A549 (cell line): Measurements from ENCODE around the gene D2HGDH. TPM values are rescaled to one million over a fixed set of nuclear protein-coding genes. Genes with fewer than 3 reads are reported as not detected.
A peak's percentile ranks its signal among the peaks of the same experiment; 100 is the strongest.

ENCODE experiments used
- ATAC-seq, 2 experiments: fragments of 200-7000 bp in 1 of 2; fragments of >200 bp in 1 of 2; cut with Nextera tagmentation in 1 of 2; cut with Tn5 transposase in 1 of 2; 3 replicates each; pipeline versions ENCODE4 v1.8.0 to v1.9.1; 2018 to 2020; ENCODE audit warnings: mild to moderate bottlenecking in 1 of 2, moderate library complexity in 1 of 2
- CTCF ChIA-PET: fragments of 300-600 bp; sonication (Branson Sonifier 250); formaldehyde crosslinking; extraction: SDS; loops from one replicate; lab custom pipeline; 2021; ENCODE audit warnings: antibody characterized with exemption, inconsistent platforms; lab: Yijun Ruan, JAX
- POLR2A ChIA-PET: fragments of 350-600 bp; formaldehyde crosslinking; extraction: SDS; loops from one replicate; lab custom pipeline; 2021; ENCODE audit warnings: antibody characterized with exemption, inconsistent platforms; lab: Yijun Ruan, JAX
- DNase-seq, 2 experiments: peaks; one replicate each; pipeline versions ENCODE4 v3.0.0 to v3.0.0-alpha.2; 2011 to 2016; ENCODE audit warnings: low read depth in 1 of 2, low spot score in 1 of 2
- FAIRE-seq: peaks from 2 replicates; lab custom pipeline; 2011; peaks lifted over from hg19 to GRCh38; lab: Jason Lieb, UNC
- H3K27ac ChIP-seq, 2 experiments: fragments of >200 bp; sonication (Bioruptor Twin); formaldehyde crosslinking; 3 replicates each; pipeline ENCODE4 v1.5.1; 2016 to 2017
- H3K4me1 ChIP-seq: fragments of >200 bp; sonication (Bioruptor Twin); formaldehyde crosslinking; 3 replicates; pipeline ENCODE4 v1.6.1; 2016
- H3K4me2 ChIP-seq: fragments of >200 bp; sonication (Bioruptor Twin); formaldehyde crosslinking; 3 replicates; pipeline ENCODE4 v1.6.1; 2016
- H3K4me3 ChIP-seq: fragments of >200 bp; sonication (Bioruptor Twin); formaldehyde crosslinking; 3 replicates; pipeline ENCODE4 v1.5.1; 2016
- H3K9me3 ChIP-seq: fragments of >200 bp; sonication (Bioruptor Twin); formaldehyde crosslinking; 3 replicates; pipeline ENCODE4 v1.6.1; 2016
- ATOH8 ChIP-seq: fragments of 250-450 bp; sonication (Bioruptor Pico); IDR thresholded peaks from 2 replicates; pipeline ENCODE4 v1.5.0; 2020; ENCODE audit warnings: low read depth, mild to moderate bottlenecking, moderate library complexity
- CBX8 ChIP-seq: fragments of 200-600 bp; sonication (generic); IDR thresholded peaks from 2 replicates; pipeline ENCODE4 v1.6.1; 2016
- CHD2 ChIP-seq: fragments of 150-350 bp; IDR thresholded peaks from 2 replicates; pipeline ENCODE4 v1.6.1; 2014; ENCODE audit warnings: low read length; ENCODE audit not compliant: partially characterized antibody
- EP300 ChIP-seq, 2 experiments: fragments of >200 bp; sonication (Bioruptor Twin); formaldehyde crosslinking; IDR thresholded peaks; 2 replicates in 1 of 2; 3 replicates in 1 of 2; pipeline ENCODE4 v1.6.1; 2016 to 2017
- FOXS1 ChIP-seq: fragments of 250-450 bp; sonication (Bioruptor Pico); IDR thresholded peaks from 2 replicates; pipeline ENCODE4 v1.5.0; 2020; ENCODE audit warnings: mild to moderate bottlenecking, moderate library complexity
- HDAC2 ChIP-seq: fragments of 200-600 bp; sonication (generic); IDR thresholded peaks from 2 replicates; pipeline ENCODE4 v1.6.1; 2016
- HES2 ChIP-seq: fragments of >200 bp; sonication (Bioruptor Twin); formaldehyde crosslinking; IDR thresholded peaks from 2 replicates; pipeline ENCODE4 v1.6.1; 2016
- HEYL ChIP-seq: fragments of 250-450 bp; sonication (Bioruptor Pico); IDR thresholded peaks from 2 replicates; pipeline ENCODE4 v1.8.0; 2021; ENCODE audit warnings: mild to moderate bottlenecking, moderate library complexity
- HMGXB4 ChIP-seq: fragments of 250-450 bp; sonication (Bioruptor Pico); IDR thresholded peaks from 2 replicates; pipeline ENCODE4 v1.5.0; 2021; ENCODE audit warnings: mild to moderate bottlenecking, moderate library complexity, borderline replicate concordance
- HOXB5 ChIP-seq: fragments of 250-450 bp; sonication (Bioruptor Pico); IDR thresholded peaks from 2 replicates; pipeline ENCODE4 v1.5.0; 2020; ENCODE audit warnings: mild to moderate bottlenecking, moderate library complexity
- JUN ChIP-seq, 2 experiments: fragments of >200 bp; sonication (Bioruptor Twin); formaldehyde crosslinking; IDR thresholded peaks; 2 replicates in 1 of 2; 3 replicates in 1 of 2; pipeline ENCODE4 v1.6.1; 2016 to 2017
- MYC ChIP-seq: IDR thresholded peaks from 2 replicates; pipeline ENCODE4 v1.6.1; 2012; ENCODE audit warnings: mild to moderate bottlenecking, inconsistent platforms, low read length, improper control_type of control experiment, borderline replicate concordance
- NFE2L2 ChIP-seq: fragments of 150-350 bp; conservative IDR thresholded peaks from 2 replicates; pipeline ENCODE4 v1.6.1; 2014; ENCODE audit warnings: low read length
- NR3C1 ChIP-seq: fragments of >200 bp; sonication (Bioruptor Twin); formaldehyde crosslinking; IDR thresholded peaks from 3 replicates; pipeline ENCODE4 v1.6.1; 2017
- RAD21 ChIP-seq, 2 experiments: fragments of >200 bp in 1 of 2; sonication (Bioruptor Twin) in 1 of 2; formaldehyde crosslinking in 1 of 2; IDR thresholded peaks in 1 of 2; conservative IDR thresholded peaks in 1 of 2; 2 replicates in 1 of 2; 3 replicates in 1 of 2; pipeline ENCODE4 v1.6.1; 2012 to 2018; ENCODE audit warnings: inconsistent platforms in 1 of 2
- RFX5 ChIP-seq: fragments of 450-650 bp; IDR thresholded peaks from 2 replicates; pipeline ENCODE4 v1.7.1; 2014; ENCODE audit warnings: antibody characterized with exemption, mild to moderate bottlenecking, moderate library complexity
- RNF2 ChIP-seq: fragments of 200-600 bp; sonication (generic); IDR thresholded peaks from 2 replicates; pipeline ENCODE4 v1.6.1; 2016; ENCODE audit warnings: low read depth, mild to moderate bottlenecking, antibody characterized with exemption, moderate library complexity, borderline replicate concordance
- SMC3 ChIP-seq: fragments of >200 bp; sonication (Bioruptor Twin); formaldehyde crosslinking; IDR thresholded peaks from 3 replicates; pipeline ENCODE4 v1.6.1; 2018; ENCODE audit warnings: inconsistent platforms
- WGBS: methylation state at CpG from one replicate; pipeline ENCODE4 v1.1.6; 2017; ENCODE audit errors: missing lambda C conversion rate; 5-methylcytosine and 5-hydroxymethylcytosine counted together
- polyA plus RNA-seq, 4 experiments: library from polyadenylated mRNA; depleted of rRNA in 3 of 4; stranded (reverse); fragments of >200 nt; fragmentation: RNase III in 1 of 4; extraction: RNeasy Plus Mini Kit Qiagen cat#74134 plus additional on column Dnase treatment in 1 of 4; gene quantifications; 2 replicates in 3 of 4; 3 replicates in 1 of 4; pipeline ENCODE4 v1.2.3, GENCODE V29; 2011 to 2017

D2HGDH gene
- polyA plus RNA-seq, 2 of the 4 experiments (the other 2 are of a cell fraction) = 6.5 to 18.5 TPM

- TF ChIP-seq HOXB5 (CRISPR knock-in tag) (no peak), NFE2L2 (no peak)
These were observed 15.3 kb upstream of the D2HGDH start (continued) for GRCh38 chr2:241719093-241719492.

GRCh38 chr2:241720099-241720498, 14.3 kb upstream of the D2HGDH start:
- TF ChIP-seq HEYL (CRISPR knock-in tag) (no peak), EP300 (IDR thresholded peaks at IDR 0.05) (no peak), JUN (IDR thresholded peaks at IDR 0.05) (no peak)
- TF ChIP-seq, all 56 proteins: peak for 0
- Histone ChIP-seq H3K27ac (no peak overlapping the region), H3K9me3 (peaks cover 14% of the 10 kb centered on the region), H3K4me3 (no peak overlapping the region), H3K4me2 (no peak overlapping the region), H3K4me1 (no peaks in the 10 kb centered on the region)
- ChIA-PET POLR2A (no interaction called here), CTCF (interaction anchor here (0.6 to 2.0 kb wide), 3 partner anchors 17 to 170 kb away, joined by 3 to 7 read pairs (median 3); no protein-coding TSS in a partner anchor)
- 97% methylated on average over 9 of the region's 19 CpGs for WGBS
- FAIRE-seq = no peak
- DNase-seq = no peak
- ATAC-seq = peak in 1 of 2 experiments; percentile 15; a peak in 3 of 6 replicates

GRCh38 chr2:241720560-241720959, 13.9 kb upstream of the D2HGDH start:
- TF ChIP-seq FOXS1 = no peak
- TF ChIP-seq CBX8 = no peak
- no peak for TF ChIP-seq SMC3
- TF ChIP-seq HOXB5 (CRISPR knock-in tag) = no peak
- TF ChIP-seq RAD21 (conservative IDR thresholded peaks at IDR 0.05 in 1 of 2, IDR thresholded peaks at IDR 0.05 in 1 of 2) = no peak
- TF ChIP-seq MYC = no peak
- no peak for TF ChIP-seq CHD2
- TF ChIP-seq ATOH8 = no peak
- TF ChIP-seq RFX5 = no peak
- TF ChIP-seq HDAC2 = no peak
- ATAC-seq = no peak
- WGBS = 100% methylated on average over 1 of the region's 15 CpGs
- Histone ChIP-seq H3K4me1 (no peaks in the 10 kb centered on the region), H3K9me3 (peaks cover 14% of the 10 kb centered on the region), H3K4me3 (no peak overlapping the region), H3K27ac (no peak overlapping the region), H3K4me2 (no peak overlapping the region)
- POLR2A ChIA-PET = no interaction called here
- DNase-seq = no peak
- FAIRE-seq = no peak
- CTCF ChIA-PET = no interaction called here

GRCh38 chr2:241721852-241722251, 12.6 kb upstream of the D2HGDH start:
- DNase-seq (no peak), FAIRE-seq (no peak), ATAC-seq (no peak)
- Histone ChIP-seq H3K27ac (no peak overlapping the region), H3K9me3 (peaks cover 14% of the 10 kb centered on the region), H3K4me1 (no peaks in the 10 kb centered on the region), H3K4me2 (no peak overlapping the region), H3K4me3 (no peak overlapping the region)
- TF ChIP-seq RNF2 (no peak), HES2 (no peak), HMGXB4 (CRISPR knock-in tag) (no peak), NR3C1 (no peak)
- 84% methylated on average over 12 of the region's 12 CpGs for WGBS
- POLR2A ChIA-PET = no interaction called here
- CTCF ChIA-PET = interaction anchor here (1.2 to 1.4 kb wide), 2 partner anchors 8 to 10 kb away, joined by 3 to 7 read pairs; no protein-coding TSS in a partner anchor
